OCI-M1 (cell line): ENCODE measurements around the gene LHFPL4.
"Not testable (repeated sequence)": the region's sequence is repeated elsewhere in the genome, so short reads cannot be mapped to it uniquely, and the experiment has no call there.

ENCODE experiments used
- DNase-seq: peaks from one replicate; lab custom pipeline; 2025; lab: John Stamatoyannopoulos, UW

The LHFPL4 gene

DNA sequence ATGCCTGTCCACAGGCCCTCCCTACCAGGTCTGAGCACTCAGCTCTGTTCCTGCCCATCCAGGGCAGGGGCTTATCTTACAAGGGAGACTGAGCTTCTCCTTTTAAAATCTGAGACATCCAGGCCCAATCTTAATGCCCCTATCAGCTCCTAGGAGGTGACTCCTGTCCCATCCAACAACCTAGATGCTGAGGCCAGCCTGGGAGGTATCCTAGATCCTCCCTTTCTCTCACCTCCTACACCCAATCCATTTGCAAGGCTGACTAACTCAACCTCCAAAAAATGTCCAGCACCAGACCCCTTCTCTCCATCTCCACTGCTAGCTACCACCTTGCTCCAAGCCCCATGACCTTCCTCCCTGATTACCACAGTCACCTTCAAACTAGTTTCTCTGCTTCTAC lies 17.4 kb downstream of the LHFPL4 start:
- DNase-seq = no peak

GRCh38 chr3:9534429-9534828 lies 19.2 kb downstream of the LHFPL4 start:
- DNase-seq = no peak

- no peak for DNase-seq
Measured at GRCh38 chr3:9525078-9525477, 28.5 kb downstream of the LHFPL4 start.

DNA sequence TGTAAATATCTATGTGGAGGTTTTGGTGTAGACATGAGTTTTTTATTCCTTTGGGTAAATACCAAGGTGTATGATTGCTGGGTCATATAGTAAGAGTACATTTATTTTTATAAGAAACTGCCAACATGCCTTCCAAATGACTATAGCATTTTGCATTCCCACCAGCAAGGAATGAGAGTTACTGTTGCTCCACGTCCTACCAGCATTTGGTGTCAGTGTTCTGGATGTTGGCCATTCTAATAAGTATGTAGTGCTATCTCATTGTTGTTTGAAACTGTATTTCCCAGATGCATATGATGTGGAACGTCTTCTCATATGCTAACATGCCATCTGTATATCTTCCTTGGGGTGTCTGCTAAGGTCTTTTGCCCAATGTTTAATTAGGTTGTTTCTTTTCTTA lies 38.7 kb downstream of the LHFPL4 start:
- DNase-seq = no peak

DNA sequence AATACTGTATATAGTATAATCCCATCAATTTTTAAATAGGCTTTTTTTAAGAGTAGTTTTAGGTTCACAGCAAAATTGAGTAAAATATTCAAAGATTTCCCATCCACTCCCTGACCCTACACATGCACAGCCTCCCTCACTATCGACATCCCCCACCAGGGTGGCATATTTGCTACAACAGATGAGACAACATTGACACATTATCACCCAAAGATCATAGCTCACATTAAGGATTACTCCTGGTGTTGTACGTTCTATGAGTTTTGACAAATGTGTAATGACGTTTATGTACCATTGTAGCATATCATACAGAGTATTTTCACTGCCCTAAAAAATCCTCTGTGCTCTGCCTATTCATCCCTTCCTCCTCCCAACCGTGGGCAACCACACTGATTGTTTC lies 39.3 kb downstream of the LHFPL4 start:
- no peak for DNase-seq

- DNase-seq = no peak
Measured at GRCh38 chr3:9512456-9513045, 41.1 kb downstream of the LHFPL4 start.

DNA sequence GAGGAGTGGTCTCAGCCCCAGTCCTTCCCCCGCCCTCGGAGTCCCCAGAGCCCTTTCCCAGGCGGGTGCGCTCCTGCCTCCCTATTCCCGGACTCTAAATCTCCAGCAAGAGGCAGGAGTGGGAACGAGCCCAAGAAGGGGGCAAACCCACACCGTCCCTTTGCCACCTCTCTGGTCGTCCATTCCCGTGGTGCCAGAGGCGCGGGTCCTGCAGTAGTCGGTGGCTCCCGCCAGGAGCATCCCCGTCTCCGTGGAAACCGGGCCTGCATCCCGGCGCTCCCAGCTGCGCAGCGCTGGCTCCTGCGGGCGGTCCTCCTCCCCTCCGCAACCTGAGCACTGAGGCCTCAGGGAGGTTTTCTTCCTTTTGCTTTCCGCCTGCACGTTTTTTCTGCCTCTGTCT lies 44.8 kb downstream of the LHFPL4 start:
- DNase-seq = no peak

- no peak for DNase-seq
Measured at GRCh38 chr3:9507586-9508578, 45.7 kb downstream of the LHFPL4 start.

GRCh38 chr3:9503283-9503682 lies 50.3 kb downstream of the LHFPL4 start:
- peak; percentile 91 for DNase-seq

GRCh38 chr3:9501226-9501625 lies 52.4 kb downstream of the LHFPL4 start:
- DNase-seq = no peak

DNA sequence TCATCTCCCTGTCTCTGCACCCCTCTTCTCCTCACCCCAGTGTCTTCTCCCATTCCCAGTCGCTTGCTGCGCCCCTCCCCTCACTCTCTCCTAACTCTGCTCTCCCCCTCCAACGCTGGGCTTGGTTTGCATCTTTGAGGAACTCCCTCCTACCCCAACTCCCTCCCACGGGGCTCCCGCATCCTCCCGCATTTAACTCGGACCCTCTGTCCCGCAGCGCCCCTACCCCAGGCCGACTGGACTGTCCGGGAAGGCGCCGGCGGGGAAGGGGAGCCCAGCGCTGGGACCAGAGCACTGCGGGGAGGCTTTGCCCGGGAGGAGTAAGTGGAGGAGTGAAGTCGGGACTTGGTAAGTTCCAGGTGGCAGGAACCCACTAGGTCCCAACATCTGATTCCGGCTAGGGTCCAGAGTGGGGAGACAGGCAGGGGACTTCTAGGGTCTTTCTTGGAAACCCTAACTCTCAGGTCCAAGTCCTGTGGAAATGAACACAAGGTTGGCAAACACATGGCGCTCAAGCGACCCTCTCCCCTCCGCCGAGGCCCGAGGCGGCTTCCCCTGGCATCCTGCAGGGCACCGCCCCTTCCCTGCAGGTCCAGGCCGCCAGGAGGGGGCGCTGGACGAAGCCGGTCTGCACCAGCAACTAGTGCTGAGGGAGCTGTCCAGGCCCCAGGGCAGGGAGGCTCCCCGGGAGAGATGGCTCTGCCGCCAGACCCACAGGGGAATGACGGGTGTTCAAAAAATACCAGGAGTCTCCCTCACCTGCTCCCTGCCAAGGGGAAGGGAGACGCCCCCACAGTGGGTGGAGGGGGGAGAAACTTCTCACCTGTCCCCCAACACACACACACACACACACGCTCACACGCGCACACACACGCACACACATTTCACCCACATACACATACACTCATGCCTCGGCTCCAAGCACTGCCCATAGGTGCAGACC lies 53.2 kb downstream of the LHFPL4 start:
- peak; percentile 83 for DNase-seq

DNA sequence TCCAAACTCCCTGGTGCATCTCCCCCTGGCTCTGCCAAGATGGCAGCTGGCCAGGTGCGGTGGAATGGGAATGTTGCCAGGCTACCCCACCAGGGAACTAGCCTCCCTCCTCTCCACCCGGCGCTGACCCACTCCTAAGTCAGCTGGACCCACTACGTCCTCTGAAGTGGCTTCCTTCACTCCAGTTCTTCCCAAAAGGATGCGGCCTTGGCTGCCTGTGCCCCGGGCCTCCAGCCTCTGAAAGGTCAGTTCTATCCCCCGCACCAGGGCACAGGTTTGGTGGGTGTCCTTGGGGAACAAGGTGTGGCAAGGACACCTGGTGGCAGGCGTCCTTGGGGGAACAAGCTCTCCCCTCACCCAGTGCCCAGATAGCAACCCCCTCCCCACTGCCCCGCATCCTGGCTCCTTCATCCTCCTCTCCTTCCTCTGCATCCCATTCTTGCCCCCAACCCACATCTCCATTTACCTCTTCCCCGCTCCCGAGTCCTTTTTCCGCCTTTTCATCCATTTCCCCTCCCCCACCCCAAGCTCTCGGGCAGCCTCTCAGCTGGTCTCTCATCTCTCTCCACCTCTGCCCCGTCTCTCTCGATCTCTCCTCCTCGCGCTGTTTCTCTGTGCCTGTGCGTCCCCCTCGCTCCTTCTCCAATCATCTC lies 54.0 kb downstream of the LHFPL4 start:
- DNase-seq = no peak

DNA sequence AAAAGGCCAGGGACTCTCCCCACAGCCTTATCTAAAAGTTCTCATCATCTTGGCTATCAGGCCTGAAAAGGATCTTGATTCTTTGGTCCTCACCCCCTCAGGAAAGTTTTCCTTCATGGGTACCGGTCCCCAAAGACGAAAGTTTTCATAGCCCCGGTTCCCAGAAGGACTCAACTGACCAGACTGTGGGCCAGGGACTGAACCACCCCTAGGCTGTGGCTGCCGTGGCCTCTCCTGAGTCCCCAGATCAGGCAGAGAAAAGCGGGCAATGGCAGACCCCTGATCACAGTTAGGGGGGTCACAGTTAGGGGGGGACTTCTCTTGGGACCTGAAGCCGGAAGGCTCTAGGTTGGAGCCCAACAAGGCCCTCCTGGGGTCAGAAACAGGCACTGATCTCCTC lies 54.8 kb downstream of the LHFPL4 start:
- DNase-seq = no peak

DNA sequence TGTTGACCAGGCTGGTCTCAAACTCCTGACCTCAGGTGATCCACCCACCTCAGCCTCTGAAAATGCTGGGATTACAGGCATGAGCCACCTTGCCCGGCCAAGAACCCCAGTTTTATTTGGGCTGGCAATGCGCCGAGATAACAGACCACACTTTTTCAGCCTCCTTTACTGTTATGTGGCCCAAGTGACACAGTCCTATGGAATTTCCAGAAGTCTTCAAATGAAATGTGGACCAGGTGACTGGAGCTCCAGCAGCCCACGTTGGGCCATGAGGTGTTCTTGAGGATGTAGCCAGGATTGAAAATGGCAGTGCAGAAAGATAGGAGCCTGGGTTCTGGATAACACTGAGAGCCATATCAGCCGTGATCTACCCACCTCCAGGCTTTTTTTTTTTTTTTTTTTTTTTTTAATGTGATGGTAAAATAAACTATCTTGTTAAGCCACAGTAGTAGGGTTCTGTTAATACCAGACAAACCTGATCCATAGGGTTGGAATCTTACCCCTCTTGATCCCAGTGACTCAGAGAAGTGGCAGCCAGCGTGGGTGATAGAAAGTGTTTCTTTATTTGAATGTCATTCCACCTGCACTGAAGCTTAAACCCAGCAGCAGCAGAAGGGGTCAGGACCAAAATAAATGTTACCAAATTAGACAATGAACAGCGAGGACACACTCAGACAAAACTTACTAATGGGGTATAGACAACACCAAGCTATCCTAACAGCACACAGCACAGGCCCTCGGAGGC lies 55.6 kb downstream of the LHFPL4 start:
- no peak for DNase-seq

DNA sequence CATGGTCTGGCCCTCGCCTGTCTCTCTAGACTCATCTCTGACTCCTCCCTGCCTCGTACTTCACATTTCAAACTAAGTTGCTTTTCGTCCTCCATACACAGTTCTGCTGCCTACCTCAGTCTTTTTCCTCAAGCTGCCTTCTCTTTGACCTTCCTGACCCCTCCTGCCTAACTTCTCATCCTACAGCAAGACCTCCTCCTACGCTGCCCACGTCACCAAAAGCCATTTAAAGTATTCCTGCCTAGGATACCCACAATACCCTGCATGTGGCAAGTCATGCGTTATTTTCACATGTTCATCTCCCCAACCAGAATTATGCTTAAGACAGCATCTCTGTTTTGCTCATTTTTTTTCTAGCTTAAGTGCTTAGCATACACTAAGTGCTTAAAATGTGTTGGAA lies 56.7 kb downstream of the LHFPL4 start:
- no peak for DNase-seq

DNA sequence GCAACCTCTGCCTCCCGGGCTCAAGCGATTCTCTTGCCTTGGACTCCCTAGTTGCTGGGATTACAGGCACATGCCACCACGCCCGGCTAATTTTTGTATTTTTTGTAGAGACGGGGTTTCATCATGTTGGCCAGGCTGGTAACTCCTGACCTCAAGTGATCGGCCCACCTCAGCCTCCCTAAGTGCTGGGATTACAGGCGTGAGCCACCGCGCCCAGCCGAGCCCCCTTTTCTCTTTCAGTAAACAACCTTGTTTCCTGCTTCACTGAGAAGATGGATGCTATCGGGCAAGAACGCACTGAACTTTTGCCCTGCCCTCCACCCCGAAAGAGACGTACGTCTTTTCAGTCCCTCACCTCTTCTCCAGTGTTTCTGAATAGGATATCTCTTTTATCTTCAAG lies 59.6 kb downstream of the LHFPL4 start:
- not testable (repeated sequence) for DNase-seq

DNA sequence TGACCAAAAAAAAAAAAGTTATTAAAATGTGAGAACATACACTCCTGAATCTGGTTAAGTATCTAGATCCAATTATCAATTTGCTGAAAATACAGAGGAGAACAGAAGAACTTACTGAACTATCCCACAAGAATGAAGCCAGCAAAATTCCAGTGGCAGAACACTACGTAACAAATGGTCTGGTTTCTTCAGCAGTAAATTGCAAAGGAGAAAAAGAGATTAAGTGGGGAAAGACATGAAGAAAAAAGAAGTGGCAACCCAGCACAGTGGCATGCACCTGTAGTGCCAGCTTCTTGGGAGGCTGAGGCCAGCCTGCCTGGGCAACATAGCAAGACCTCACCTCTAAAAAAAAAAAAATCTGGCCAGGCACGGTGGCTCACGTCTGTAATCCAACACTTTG lies 62.1 kb downstream of the LHFPL4 start:
- DNase-seq = no peak

GRCh38 chr3:9485248-9485647 lies 68.4 kb downstream of the LHFPL4 start:
- DNase-seq = no peak

DNA sequence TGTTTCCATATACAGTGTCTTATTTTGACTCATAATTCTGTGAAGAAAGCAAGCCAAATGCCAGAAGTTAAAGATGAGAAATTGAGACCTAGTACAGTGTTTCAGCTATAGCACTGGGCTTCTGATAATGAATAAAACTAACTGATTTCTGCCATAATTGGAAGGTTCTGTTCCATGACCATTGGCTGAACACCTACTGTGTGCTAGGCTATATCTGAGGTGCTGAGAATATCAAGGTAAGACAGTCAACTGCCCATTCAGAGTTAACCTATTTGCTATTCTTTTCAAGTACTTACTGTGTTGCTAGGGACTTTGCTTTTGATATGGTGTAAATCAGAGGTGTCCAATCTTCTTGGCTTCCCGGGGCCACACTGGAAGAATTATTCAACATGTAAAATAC lies 73.4 kb downstream of the LHFPL4 start:
- no peak for DNase-seq

- no peak for DNase-seq
Measured at GRCh38 chr3:9476935-9477334, 76.7 kb downstream of the LHFPL4 start.

DNA sequence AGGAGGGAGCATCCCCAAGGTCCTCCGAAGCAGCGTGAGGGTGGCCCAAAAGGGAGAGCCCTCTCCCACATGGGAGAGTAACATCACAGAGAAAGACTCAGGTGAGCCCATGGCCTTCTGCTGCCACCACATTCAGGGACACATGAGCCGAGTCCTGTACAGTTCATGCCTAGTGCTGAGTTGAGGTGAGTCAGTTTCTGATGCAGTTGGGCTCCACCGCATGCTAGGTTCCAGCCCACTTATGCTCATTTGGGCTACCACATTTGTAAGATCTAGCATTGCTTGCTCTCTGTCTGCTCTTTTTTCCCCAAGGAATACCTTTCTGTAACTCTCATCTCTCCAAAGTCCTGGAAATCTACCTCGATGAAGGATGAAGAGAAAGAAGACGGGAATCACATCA lies 79.1 kb downstream of the LHFPL4 start:
- no peak for DNase-seq
